ENCODE results near the gene STAMBPL1. TPM values are rescaled to one million over a fixed set of nuclear protein-coding genes. Genes with fewer than 3 reads are reported as not detected.

The STAMBPL1 gene
- total RNA-seq, 1 donor, result 35.3 TPM

GRCh38 chr10:88938938-88939337 is 58.9 kb downstream of the STAMBPL1 start:
- DNase-seq (ENCODE audit: low read depth), result no peak
- no peak overlapping the region for H3K4me3 ChIP-seq (ENCODE audit: low read depth, low read length)
- TF ChIP-seq, protein P1, sequence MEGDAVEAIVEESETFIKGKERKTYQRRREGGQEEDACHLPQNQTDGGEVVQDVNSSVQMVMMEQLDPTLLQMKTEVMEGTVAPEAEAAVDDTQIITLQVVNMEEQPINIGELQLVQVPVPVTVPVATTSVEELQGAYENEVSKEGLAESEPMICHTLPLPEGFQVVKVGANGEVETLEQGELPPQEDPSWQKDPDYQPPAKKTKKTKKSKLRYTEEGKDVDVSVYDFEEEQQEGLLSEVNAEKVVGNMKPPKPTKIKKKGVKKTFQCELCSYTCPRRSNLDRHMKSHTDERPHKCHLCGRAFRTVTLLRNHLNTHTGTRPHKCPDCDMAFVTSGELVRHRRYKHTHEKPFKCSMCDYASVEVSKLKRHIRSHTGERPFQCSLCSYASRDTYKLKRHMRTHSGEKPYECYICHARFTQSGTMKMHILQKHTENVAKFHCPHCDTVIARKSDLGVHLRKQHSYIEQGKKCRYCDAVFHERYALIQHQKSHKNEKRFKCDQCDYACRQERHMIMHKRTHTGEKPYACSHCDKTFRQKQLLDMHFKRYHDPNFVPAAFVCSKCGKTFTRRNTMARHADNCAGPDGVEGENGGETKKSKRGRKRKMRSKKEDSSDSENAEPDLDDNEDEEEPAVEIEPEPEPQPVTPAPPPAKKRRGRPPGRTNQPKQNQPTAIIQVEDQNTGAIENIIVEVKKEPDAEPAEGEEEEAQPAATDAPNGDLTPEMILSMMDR (IDR thresholded peaks at IDR 0.05; ENCODE audit: insufficient read depth, low read length), result no peak

- H3K4me3 ChIP-seq (ENCODE audit: low read depth, low read length), result no peak overlapping the region
- TF ChIP-seq, protein P1 (IDR thresholded peaks at IDR 0.05; ENCODE audit: insufficient read depth, low read length), result no peak
- DNase-seq (ENCODE audit: low read depth), result no peak
Observed at GRCh38 chr10:88941026-88941425, 61.0 kb downstream of the STAMBPL1 start.

GRCh38 chr10:88943778-88944177 is 63.7 kb downstream of the STAMBPL1 start:
- DNase-seq (ENCODE audit: low read depth), result no peak
- TF ChIP-seq, protein P1 (IDR thresholded peaks at IDR 0.05; ENCODE audit: insufficient read depth, low read length), result no peak
- no peak overlapping the region for H3K4me3 ChIP-seq (ENCODE audit: low read depth, low read length)

DNA sequence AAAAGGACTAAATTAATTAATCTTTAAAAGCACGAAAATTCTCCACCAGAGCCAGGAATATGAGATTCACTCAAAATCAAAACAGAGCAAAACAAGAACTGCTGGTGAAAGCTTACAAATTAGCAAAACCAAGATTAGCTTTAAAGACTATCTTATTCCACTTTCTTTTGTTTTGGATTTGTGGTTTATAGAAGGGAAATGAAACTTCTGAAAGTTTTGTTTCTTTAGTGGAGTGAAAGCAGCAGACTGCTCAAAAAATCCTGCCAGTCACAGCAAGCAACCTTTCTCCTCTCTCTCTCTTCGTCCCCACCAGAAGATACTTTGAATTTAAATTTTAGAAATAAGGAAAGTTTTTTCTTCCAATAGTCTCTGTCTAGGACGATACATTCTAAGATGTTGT is 64.8 kb downstream of the STAMBPL1 start:
- DNase-seq (ENCODE audit: low read depth), result no peak
- H3K4me3 ChIP-seq (ENCODE audit: low read depth, low read length), result no peak overlapping the region
- TF ChIP-seq, protein P1 (IDR thresholded peaks at IDR 0.05; ENCODE audit: insufficient read depth, low read length), result no peak

DNA sequence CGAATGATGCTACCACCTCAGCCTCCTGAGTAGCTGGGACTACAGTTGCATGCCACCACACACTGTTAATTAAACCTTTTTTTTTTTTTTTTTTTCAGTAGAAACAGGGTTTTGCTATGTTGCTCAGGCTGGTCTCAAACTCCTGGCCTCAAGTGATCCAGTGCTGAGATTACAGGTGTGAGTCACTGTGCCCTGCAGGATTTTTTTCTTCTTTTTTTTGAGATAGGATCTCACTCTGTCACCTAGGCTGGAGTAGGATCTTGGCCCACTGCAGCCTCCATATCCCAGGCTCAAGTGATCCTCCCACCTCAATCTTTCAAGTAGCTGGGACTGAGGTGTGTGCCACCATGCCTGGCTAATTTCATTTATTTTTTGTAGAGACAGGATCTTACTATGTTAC is 66.2 kb downstream of the STAMBPL1 start:
- TF ChIP-seq, protein P1 (IDR thresholded peaks at IDR 0.05; ENCODE audit: insufficient read depth, low read length), result no peak
- H3K4me3 ChIP-seq (ENCODE audit: low read depth, low read length), result no peak overlapping the region
- DNase-seq (ENCODE audit: low read depth), result no peak

- TF ChIP-seq, protein P1 (IDR thresholded peaks at IDR 0.05; ENCODE audit: insufficient read depth, low read length), result no peak
- no peak for DNase-seq (ENCODE audit: low read depth)
- H3K4me3 ChIP-seq (ENCODE audit: low read depth, low read length), result no peak overlapping the region
Observed at GRCh38 chr10:88946965-88947590, 67.0 kb downstream of the STAMBPL1 start.

DNA sequence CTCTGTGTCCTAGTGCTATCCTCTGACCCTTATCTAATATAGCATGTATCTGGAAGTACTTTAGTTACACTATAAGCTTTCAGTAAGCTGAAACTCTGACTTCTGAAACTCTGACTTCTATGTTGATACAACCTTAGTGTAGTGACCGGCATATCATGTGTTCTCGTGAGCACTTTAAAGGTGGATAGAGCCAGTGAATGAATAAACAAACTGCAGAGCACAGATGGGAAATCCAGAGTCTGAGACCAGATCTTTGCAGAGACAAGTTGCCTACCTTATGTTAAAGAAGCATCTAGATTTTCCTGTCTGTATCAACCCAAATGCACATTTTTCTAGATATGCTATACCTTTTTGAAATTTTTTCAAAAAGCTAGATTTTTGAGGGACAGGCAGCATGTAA is 69.0 kb downstream of the STAMBPL1 start:
- TF ChIP-seq, protein P1 (IDR thresholded peaks at IDR 0.05; ENCODE audit: insufficient read depth, low read length), result no peak
- DNase-seq (ENCODE audit: low read depth), result no peak
- no peak overlapping the region for H3K4me3 ChIP-seq (ENCODE audit: low read depth, low read length)

Data from fibroblast of the aortic adventitia (primary cell).